PC-3 (cell line): Measurements from ENCODE around the gene ATP2B3. TPM values are rescaled to one million over a fixed set of nuclear protein-coding genes. Genes with fewer than 3 reads are reported as not detected.

Experiments used
- ATAC-seq: fragments of 200-7000 bp; cut with Tn5 transposase; 2 replicates; pipeline ENCODE4 v1.9.1; 2020; ENCODE audit warnings: mild to moderate bottlenecking, moderate library complexity
- BruUV-seq: library from RNA; stranded (reverse); fragments of 400-500 nt; replicated peaks from 2 replicates; lab custom pipeline; 2021; lab: Mats Ljungman, UMichigan
- CTCF ChIA-PET: fragments of 300-600 bp; sonication (Branson Sonifier 250); formaldehyde crosslinking; loops from one replicate; lab custom pipeline; 2022; ENCODE audit warnings: antibody characterized with exemption; lab: Charles Lee
- POLR2A ChIA-PET: fragments of 300-600 bp; sonication (Branson Sonifier 250); formaldehyde crosslinking; loops from one replicate; lab custom pipeline; 2022; ENCODE audit warnings: antibody characterized with exemption; ENCODE audit not compliant: unreplicated experiment; lab: Charles Lee
- DNase-seq: peaks from one replicate; pipeline ENCODE4 v3.0.0-alpha.2; 2015
- H2AFZ ChIP-seq: fragments of 300-600 bp; sonication (generic); 2 replicates; pipeline ENCODE4 v1.6.0; 2016; ENCODE audit warnings: antibody characterized with exemption, low read length
- H3F3A ChIP-seq: fragments of 300-600 bp; sonication (generic); one replicate; pipeline ENCODE4 v1.6.0; 2017; ENCODE audit warnings: antibody characterized with exemption, low read length, control low read depth, mild to moderate bottlenecking; ENCODE audit not compliant: unreplicated experiment
- H3K27ac ChIP-seq: fragments of 300-600 bp; sonication (generic); 2 replicates; pipeline ENCODE4 v1.5.1; 2016; ENCODE audit warnings: mild to moderate bottlenecking, low read length
- H3K27me3 ChIP-seq: fragments of 300-600 bp; sonication (generic); 2 replicates; pipeline ENCODE4 v1.6.1; 2016; ENCODE audit warnings: low read length, mixed read lengths
- H3K36me3 ChIP-seq: fragments of 300-600 bp; sonication (generic); 2 replicates; pipeline ENCODE4 v1.6.1; 2016; ENCODE audit warnings: low read depth, mixed run types, low read length, mixed read lengths
- H3K4me1 ChIP-seq: fragments of 300-600 bp; sonication (generic); 2 replicates; pipeline ENCODE4 v1.5.1; 2016; ENCODE audit warnings: low read length; ENCODE audit not compliant: insufficient read depth
- H3K4me2 ChIP-seq: fragments of 300-600 bp; sonication (generic); 2 replicates; pipeline ENCODE4 v1.6.0; 2016; ENCODE audit warnings: low read length
- H3K4me3 ChIP-seq: fragments of 300-600 bp; sonication (generic); 2 replicates; pipeline ENCODE4 v1.5.1; 2016; ENCODE audit warnings: mild to moderate bottlenecking, low read length, mixed read lengths
- H3K79me2 ChIP-seq: fragments of 300-600 bp; sonication (generic); 2 replicates; pipeline ENCODE4 v1.6.1; 2017; ENCODE audit warnings: low read length, mixed read lengths
- H3K9ac ChIP-seq: fragments of 300-600 bp; sonication (generic); 2 replicates; pipeline ENCODE4 v1.6.0; 2016; ENCODE audit warnings: mild to moderate bottlenecking, low read length
- H3K9me2 ChIP-seq: fragments of 300-600 bp; sonication (generic); replicated peaks from 2 replicates; pipeline ENCODE4 v1.6.1; 2016; ENCODE audit warnings: mixed run types, low read length, mixed read lengths
- H3K9me3 ChIP-seq: fragments of 300-600 bp; sonication (generic); 2 replicates; pipeline ENCODE4 v1.6.1; 2016; ENCODE audit warnings: low read length, mixed read lengths
- H4K20me1 ChIP-seq: fragments of 300-600 bp; sonication (generic); 2 replicates; pipeline ENCODE4 v1.6.1; 2016; ENCODE audit warnings: low read length, mixed read lengths
- CTCF ChIP-seq: fragments of 300-600 bp; sonication (generic); conservative IDR thresholded peaks from 2 replicates; pipeline ENCODE4 v1.5.1; 2017; ENCODE audit warnings: antibody characterized with exemption, low read depth, mild to moderate bottlenecking, low read length
- EZH2 ChIP-seq: fragments of 300-600 bp; sonication (generic); IDR thresholded peaks from one replicate; pipeline ENCODE4 v1.6.1; 2017; ENCODE audit warnings: antibody characterized with exemption, mild to moderate bottlenecking, low read length; ENCODE audit not compliant: unreplicated experiment
- EZH2phosphoT487 ChIP-seq: fragments of 300-600 bp; sonication (generic); IDR thresholded peaks from 2 replicates; pipeline ENCODE4 v1.6.1; 2018; ENCODE audit warnings: mild to moderate bottlenecking, antibody characterized with exemption, low read length, borderline replicate concordance
- intact Hi-C: fragments of 100-400 bp; cut with micrococcal nuclease; formaldehyde crosslinking; loops from 2 replicates; pipeline ENCODE4 v1.9.0; 2023
- total RNA-seq: library from RNA; depleted of rRNA; stranded (reverse); fragments of >200 nt; gene quantifications from 2 replicates; pipeline ENCODE4 v1.2.3, GENCODE V29; 2014

ATP2B3 gene
- total RNA-seq, 1 experiment from 2014 or later, result not detected

GRCh38 chrX:153501530-153501929 lies 15.9 kb upstream of the ATP2B3 start:
- CTCF ChIA-PET, result no interaction called here
- no peak overlapping the region for H3K9ac ChIP-seq
- no peak for TF ChIP-seq EZH2
- no peak for TF ChIP-seq CTCF
- TF ChIP-seq EZH2phosphoT487, result no peak
- no peaks in the 10 kb centered on the region for H3F3A ChIP-seq
- H3K27ac ChIP-seq, result no peak overlapping the region
- no peak overlapping the region for H2AFZ ChIP-seq
- H3K4me1 ChIP-seq, result no peaks in the 10 kb centered on the region
- no peaks in the 10 kb centered on the region for H4K20me1 ChIP-seq
- BruUV-seq, result no TSS peak
- no peak overlapping the region for H3K4me2 ChIP-seq
- POLR2A ChIA-PET, result no interaction called here
- no peaks in the 10 kb centered on the region for H3K27me3 ChIP-seq
- DNase-seq (no peak), ATAC-seq (no peak)
- H3K4me3 ChIP-seq, result no peak overlapping the region
- no peaks in the 10 kb centered on the region for H3K9me3 ChIP-seq
- intact Hi-C loops, result no loop called here
- no peaks in the 10 kb centered on the region for H3K9me2 ChIP-seq
- no peaks in the 10 kb centered on the region for H3K79me2 ChIP-seq
- H3K36me3 ChIP-seq, result no peaks in the 10 kb centered on the region

- H4K20me1 ChIP-seq, result no peaks in the 10 kb centered on the region
- CTCF ChIA-PET, result no interaction called here
- BruUV-seq, result no TSS peak
- no peak overlapping the region for H3K4me2 ChIP-seq
- no peaks in the 10 kb centered on the region for H3K79me2 ChIP-seq
- H3K9me3 ChIP-seq, result no peaks in the 10 kb centered on the region
- intact Hi-C loops, result no loop called here
- no peak overlapping the region for H3K4me3 ChIP-seq
- no peak for DNase-seq
- no peaks in the 10 kb centered on the region for H3K36me3 ChIP-seq
- no peak for TF ChIP-seq CTCF
- TF ChIP-seq EZH2phosphoT487, result no peak
- TF ChIP-seq EZH2, result no peak
- no peak for ATAC-seq
- POLR2A ChIA-PET, result no interaction called here
- H3K9ac ChIP-seq, result no peak overlapping the region
- H3K9me2 ChIP-seq, result no peaks in the 10 kb centered on the region
- H3K4me1 ChIP-seq, result no peaks in the 10 kb centered on the region
- no peak overlapping the region for H2AFZ ChIP-seq
- H3K27ac ChIP-seq, result no peak overlapping the region
- no peaks in the 10 kb centered on the region for H3K27me3 ChIP-seq
- H3F3A ChIP-seq, result no peaks in the 10 kb centered on the region
These were observed 15.3 kb upstream of the ATP2B3 start for GRCh38 chrX:153502131-153502530.

- no peak overlapping the region for H3K27ac ChIP-seq
- ChIA-PET CTCF (no interaction called here), POLR2A (no interaction called here)
- H3K9me2 ChIP-seq, result no peaks in the 10 kb centered on the region
- H3K9ac ChIP-seq, result no peak overlapping the region
- no peaks in the 10 kb centered on the region for H3K9me3 ChIP-seq
- BruUV-seq, result no TSS peak
- no peaks in the 10 kb centered on the region for H3K27me3 ChIP-seq
- no peaks in the 10 kb centered on the region for H3K36me3 ChIP-seq
- DNase-seq (no peak), ATAC-seq (no peak)
- no peaks in the 10 kb centered on the region for H3F3A ChIP-seq
- H3K4me2 ChIP-seq, result no peak overlapping the region
- TF ChIP-seq EZH2phosphoT487, result no peak
- no peak for TF ChIP-seq CTCF
- no peak for TF ChIP-seq EZH2
- H3K4me3 ChIP-seq, result no peak overlapping the region
- no peaks in the 10 kb centered on the region for H4K20me1 ChIP-seq
- intact Hi-C loops, result no loop called here
- no peaks in the 10 kb centered on the region for H3K4me1 ChIP-seq
- H3K79me2 ChIP-seq, result no peaks in the 10 kb centered on the region
- H2AFZ ChIP-seq, result no peak overlapping the region
These were observed 14.6 kb upstream of the ATP2B3 start for GRCh38 chrX:153502796-153503195.
